HG03066 (cell line): ENCODE results near the gene ZNF507.
"Not testable (repeated sequence)": the region's sequence is repeated elsewhere in the genome, so short reads cannot be mapped to it uniquely, and the experiment has no call there.

Source experiments
- ATAC-seq: cut with Tn5 transposase; IDR thresholded peaks from one replicate; pipeline ENCODE4 v1.9.1; 2021; ENCODE audit warnings: low read depth; ENCODE audit not compliant: unreplicated experiment

ZNF507 gene

GRCh38 chr19:32406161-32407003 is 61.0 kb downstream of the ZNF507 start:
- no peak for ATAC-seq

- ATAC-seq = no peak
Measured at GRCh38 chr19:32407004-32407992, 61.9 kb downstream of the ZNF507 start.

GRCh38 chr19:32415246-32415645 is 69.8 kb downstream of the ZNF507 start:
- ATAC-seq = no peak

GRCh38 chr19:32415669-32416068 is 70.3 kb downstream of the ZNF507 start:
- ATAC-seq = no peak

GRCh38 chr19:32416749-32417456 is 71.5 kb downstream of the ZNF507 start:
- ATAC-seq = no peak

GRCh38 chr19:32418155-32418554 is 72.7 kb downstream of the ZNF507 start:
- ATAC-seq = no peak

- no peak for ATAC-seq
Measured at GRCh38 chr19:32421589-32422361, 76.4 kb downstream of the ZNF507 start.

GRCh38 chr19:32422435-32422834 is 77.0 kb downstream of the ZNF507 start:
- no peak for ATAC-seq

GRCh38 chr19:32423944-32424343 is 78.5 kb downstream of the ZNF507 start:
- not testable (repeated sequence) for ATAC-seq

GRCh38 chr19:32427536-32427935 is 82.1 kb downstream of the ZNF507 start:
- no peak for ATAC-seq

GRCh38 chr19:32436692-32437091 is 91.3 kb downstream of the ZNF507 start:
- ATAC-seq = no peak

- ATAC-seq = no peak
Measured at GRCh38 chr19:32437096-32437495, 91.7 kb downstream of the ZNF507 start.
